OCI-LY7 (cell line): Measurements from ENCODE around the gene COPA.

ENCODE experiments used
- EZH2phosphoT487 ChIP-seq: fragments of 200-600 bp; sonication (generic); IDR thresholded peaks from 2 replicates; pipeline ENCODE4 v1.6.1; 2018; ENCODE audit warnings: low read depth, borderline replicate concordance, mild to moderate bottlenecking, mixed run types, antibody characterized with exemption, low read length, moderate library complexity, mixed read lengths
- TF ChIP-seq, protein P1 (sequence below): fragments of 200-600 bp; sonication (generic); conservative IDR thresholded peaks from 2 replicates; pipeline ENCODE4 v1.5.1; 2014; ENCODE audit warnings: mild to moderate bottlenecking, antibody characterized with exemption, low read length, moderate library complexity, mixed read lengths

DNA sequence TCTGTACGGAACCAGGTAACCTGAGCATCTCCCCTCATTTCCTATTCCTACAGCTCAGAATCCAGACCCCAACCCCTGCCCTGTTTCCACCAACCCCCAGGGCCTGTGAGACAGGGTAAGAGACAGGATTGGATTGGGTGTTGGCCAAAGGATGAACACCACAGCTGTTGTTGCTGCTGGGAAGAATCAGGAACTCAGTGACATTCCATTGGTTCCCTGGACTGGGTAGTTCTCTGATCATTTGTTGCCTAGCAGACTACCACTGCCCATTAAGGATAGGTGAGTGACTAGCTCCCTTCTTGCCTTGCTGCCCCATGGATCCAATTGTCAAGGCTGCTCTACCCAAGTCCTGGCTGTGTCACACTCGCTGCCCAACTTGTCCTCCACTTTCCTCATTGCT is 10.2 kb upstream of the COPA start:
- TF ChIP-seq, protein P1, sequence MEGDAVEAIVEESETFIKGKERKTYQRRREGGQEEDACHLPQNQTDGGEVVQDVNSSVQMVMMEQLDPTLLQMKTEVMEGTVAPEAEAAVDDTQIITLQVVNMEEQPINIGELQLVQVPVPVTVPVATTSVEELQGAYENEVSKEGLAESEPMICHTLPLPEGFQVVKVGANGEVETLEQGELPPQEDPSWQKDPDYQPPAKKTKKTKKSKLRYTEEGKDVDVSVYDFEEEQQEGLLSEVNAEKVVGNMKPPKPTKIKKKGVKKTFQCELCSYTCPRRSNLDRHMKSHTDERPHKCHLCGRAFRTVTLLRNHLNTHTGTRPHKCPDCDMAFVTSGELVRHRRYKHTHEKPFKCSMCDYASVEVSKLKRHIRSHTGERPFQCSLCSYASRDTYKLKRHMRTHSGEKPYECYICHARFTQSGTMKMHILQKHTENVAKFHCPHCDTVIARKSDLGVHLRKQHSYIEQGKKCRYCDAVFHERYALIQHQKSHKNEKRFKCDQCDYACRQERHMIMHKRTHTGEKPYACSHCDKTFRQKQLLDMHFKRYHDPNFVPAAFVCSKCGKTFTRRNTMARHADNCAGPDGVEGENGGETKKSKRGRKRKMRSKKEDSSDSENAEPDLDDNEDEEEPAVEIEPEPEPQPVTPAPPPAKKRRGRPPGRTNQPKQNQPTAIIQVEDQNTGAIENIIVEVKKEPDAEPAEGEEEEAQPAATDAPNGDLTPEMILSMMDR, result no peak
- no peak for TF ChIP-seq EZH2phosphoT487
